SK-N-SH (cell line): Measurements from ENCODE around the gene TDP1.

ENCODE experiments used
- ELF1 ChIP-seq: IDR thresholded peaks from 2 replicates; pipeline ENCODE4 v1.4.0; 2012
- EP300 ChIP-seq, 2 experiments: IDR thresholded peaks; 2 replicates each; pipeline versions ENCODE4 v1.4.0 to v1.6.1; 2012; ENCODE audit warnings: borderline replicate concordance in 1 of 2, low read depth in 1 of 2, low read length in 1 of 2
- FOXM1 ChIP-seq: IDR thresholded peaks from 2 replicates; pipeline ENCODE4 v1.4.0; 2012; ENCODE audit warnings: low read depth, mild to moderate bottlenecking
- GABPA ChIP-seq: IDR thresholded peaks from 2 replicates; pipeline ENCODE4 v1.4.0; 2012; ENCODE audit warnings: low read depth, mild to moderate bottlenecking
- GATA2 ChIP-seq: sonication (generic); formaldehyde crosslinking; IDR thresholded peaks from 2 replicates; pipeline ENCODE4 v1.5.0; 2020; ENCODE audit warnings: mild to moderate bottlenecking, missing genetic modification reagents
- IRF3 ChIP-seq: fragments of 150-350 bp; IDR thresholded peaks from 2 replicates; pipeline ENCODE4 v1.6.1; 2016; ENCODE audit warnings: mild to moderate bottlenecking, low read depth, low read length
- POLR2AphosphoS5 ChIP-seq: IDR thresholded peaks from 2 replicates; pipeline ENCODE4 v1.6.1; 2012; ENCODE audit warnings: low read depth, low read length
- RAD21 ChIP-seq: IDR thresholded peaks from 2 replicates; pipeline ENCODE4 v1.6.1; 2012; ENCODE audit warnings: mild to moderate bottlenecking, low read length
- RCOR1 ChIP-seq: fragments of 150-350 bp; IDR thresholded peaks from 2 replicates; pipeline ENCODE4 v1.6.1; 2017; ENCODE audit warnings: antibody characterized with exemption, low read length
- REST ChIP-seq: IDR thresholded peaks from 2 replicates; pipeline ENCODE4 v1.6.1; 2012; ENCODE audit warnings: mild to moderate bottlenecking, low read depth, low read length, moderate library complexity
- RFX5 ChIP-seq: IDR thresholded peaks from 2 replicates; pipeline ENCODE4 v1.6.1; 2012; ENCODE audit warnings: mild to moderate bottlenecking, improper control_type of control experiment, low read length
- TCF12 ChIP-seq: IDR thresholded peaks from 2 replicates; pipeline ENCODE4 v1.4.0; 2012
- TF ChIP-seq, protein P1 (sequence below): fragments of 200-600 bp; sonication (generic); IDR thresholded peaks from 2 replicates; pipeline ENCODE4 v1.6.1; 2017; ENCODE audit warnings: antibody characterized with exemption, mild to moderate bottlenecking, moderate library complexity

DNA sequence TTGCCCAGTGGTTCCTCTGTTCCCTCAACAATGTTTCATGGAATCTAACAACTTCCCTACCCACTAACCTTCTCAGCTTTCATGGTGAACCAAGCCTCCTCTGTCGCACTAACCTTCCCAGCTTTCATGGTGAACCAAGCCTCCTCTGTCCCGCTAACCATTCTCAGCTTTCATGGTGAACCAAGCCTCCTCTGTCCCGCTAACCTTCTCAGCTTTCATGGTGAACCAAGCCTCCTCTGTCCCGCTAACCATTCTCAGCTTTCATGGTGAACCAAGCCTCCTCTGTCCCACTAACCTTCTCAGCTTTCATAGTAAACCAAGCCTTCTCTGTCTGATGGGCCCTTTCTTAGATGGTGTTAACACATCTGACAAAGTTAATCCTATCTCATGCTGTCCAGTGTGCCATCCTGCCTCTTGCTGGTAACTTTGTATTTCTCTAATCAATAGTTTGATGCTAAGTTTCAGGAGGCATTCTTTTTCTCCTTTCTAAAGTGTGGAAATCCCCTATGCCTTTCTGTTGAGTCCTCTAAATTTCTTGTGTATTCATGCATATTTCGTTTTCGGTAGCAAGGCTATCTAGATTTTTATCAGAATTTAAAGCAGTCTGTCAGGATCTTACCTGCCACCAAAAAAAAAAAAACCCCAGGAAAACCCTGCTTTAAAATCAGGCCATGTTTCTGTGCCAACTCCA lies 79.3 kb downstream of the TDP1 start:
- TF ChIP-seq FOXM1 (no peak), TCF12 (no peak), RFX5 (no peak), GATA2 (CRISPR knock-in tag) (no peak), RCOR1 (no peak), RAD21 (no peak), IRF3 (no peak), ELF1 (no peak), POLR2AphosphoS5 (no peak), EP300 (IDR thresholded peaks at IDR 0.05; ENCODE audit: borderline replicate concordance in 1 of 2, low read depth in 1 of 2, low read length in 1 of 2) (no peak), REST (no peak), GABPA (no peak)
- TF ChIP-seq, protein P1, sequence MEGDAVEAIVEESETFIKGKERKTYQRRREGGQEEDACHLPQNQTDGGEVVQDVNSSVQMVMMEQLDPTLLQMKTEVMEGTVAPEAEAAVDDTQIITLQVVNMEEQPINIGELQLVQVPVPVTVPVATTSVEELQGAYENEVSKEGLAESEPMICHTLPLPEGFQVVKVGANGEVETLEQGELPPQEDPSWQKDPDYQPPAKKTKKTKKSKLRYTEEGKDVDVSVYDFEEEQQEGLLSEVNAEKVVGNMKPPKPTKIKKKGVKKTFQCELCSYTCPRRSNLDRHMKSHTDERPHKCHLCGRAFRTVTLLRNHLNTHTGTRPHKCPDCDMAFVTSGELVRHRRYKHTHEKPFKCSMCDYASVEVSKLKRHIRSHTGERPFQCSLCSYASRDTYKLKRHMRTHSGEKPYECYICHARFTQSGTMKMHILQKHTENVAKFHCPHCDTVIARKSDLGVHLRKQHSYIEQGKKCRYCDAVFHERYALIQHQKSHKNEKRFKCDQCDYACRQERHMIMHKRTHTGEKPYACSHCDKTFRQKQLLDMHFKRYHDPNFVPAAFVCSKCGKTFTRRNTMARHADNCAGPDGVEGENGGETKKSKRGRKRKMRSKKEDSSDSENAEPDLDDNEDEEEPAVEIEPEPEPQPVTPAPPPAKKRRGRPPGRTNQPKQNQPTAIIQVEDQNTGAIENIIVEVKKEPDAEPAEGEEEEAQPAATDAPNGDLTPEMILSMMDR: no peak
